Activated naive CD8-positive, alpha-beta T cell treated with anti-CD3 and anti-CD28 coated beads, Interleukin-2, amount 10 ng/mL, durations not matched to agents 7 days and 5 days (primary cell): ENCODE results near the gene TBC1D16. TPM values are rescaled to one million over a fixed set of nuclear protein-coding genes. Genes with fewer than 3 reads are reported as not detected.

Experiments
- ATAC-seq: fragments of 150-1000 bp; cut with Tn5 transposase; one replicate; pipeline ENCODE4 v1.10.0; 2021; ENCODE audit warnings: low read depth, moderate library complexity
- POLR2A ChIA-PET: fragments of 350-600 bp; sonication (Branson Sonifier 250); formaldehyde crosslinking; loops from one replicate; lab custom pipeline; 2021; ENCODE audit warnings: antibody characterized with exemption; lab: Charles Lee
- DNase-seq: peaks from one replicate; pipeline ENCODE4 v3.0.0; 2021
- H3K27ac Mint-ChIP-seq: one replicate; pipeline ENCODE4 v1.8.0; 2022; ENCODE audit warnings: mild to moderate bottlenecking, mixed read lengths
- H3K27me3 Mint-ChIP-seq: one replicate; pipeline ENCODE4 v1.8.0; 2022; ENCODE audit warnings: mild to moderate bottlenecking, moderate library complexity, mixed read lengths
- H3K36me3 Mint-ChIP-seq: one replicate; pipeline ENCODE4 v1.8.0; 2021; ENCODE audit warnings: mild to moderate bottlenecking, mixed read lengths
- H3K4me1 Mint-ChIP-seq: one replicate; pipeline ENCODE4 v1.8.0; 2021; ENCODE audit warnings: mixed read lengths
- H3K4me3 Mint-ChIP-seq: one replicate; pipeline ENCODE4 v1.8.0; 2022; ENCODE audit warnings: mild to moderate bottlenecking, moderate library complexity, mixed read lengths
- H3K9me3 Mint-ChIP-seq: one replicate; pipeline ENCODE4 v1.8.0; 2021; ENCODE audit warnings: mixed read lengths
- total RNA-seq, 2 experiments: library from RNA; stranded (reverse); gene quantifications; one replicate each; pipeline ENCODE4 v1.2.3, GENCODE V29; 2021

Gene TBC1D16
- total RNA-seq, 2 experiments from 2014 or later = 2.1 TPM

DNA sequence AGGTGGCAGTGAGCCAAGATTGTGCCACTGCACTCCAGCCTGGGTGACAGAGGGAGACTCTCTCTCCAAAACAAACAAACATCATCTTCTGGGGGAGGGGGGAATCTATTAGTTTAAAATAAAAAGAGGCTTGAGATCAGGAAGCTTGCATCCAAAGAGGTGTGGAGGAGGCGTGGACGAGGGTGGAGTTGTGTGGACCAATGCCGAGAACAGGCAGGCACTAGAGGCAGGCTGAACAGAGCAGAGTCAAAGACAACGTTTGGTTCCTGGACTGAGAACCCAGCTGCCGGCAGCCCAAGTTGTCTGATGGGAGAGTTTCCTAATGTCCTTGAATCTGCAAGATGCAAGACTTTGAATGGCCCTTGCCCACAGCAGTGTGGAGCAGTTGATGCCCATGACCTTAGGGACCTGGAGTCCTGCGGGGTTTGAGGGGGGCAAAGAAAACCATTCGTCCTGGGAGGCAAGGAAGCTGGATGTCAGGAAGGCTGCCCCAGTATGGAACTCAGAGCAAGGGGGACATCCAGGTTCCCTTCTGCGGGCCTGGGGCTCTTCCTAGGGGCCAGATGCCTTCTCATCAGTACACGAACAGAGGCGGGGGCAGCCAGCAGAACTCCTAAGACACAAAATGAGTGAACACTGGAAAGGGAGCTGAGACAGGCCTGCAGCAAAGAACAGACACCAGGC lies 9.2 kb downstream of the TBC1D16 start:
- Mint-ChIP-seq H3K9me3 (no peaks in the 10 kb centered on the region), H3K36me3 (no peaks in the 10 kb centered on the region), H3K4me1 (peaks cover under 1% of the 10 kb centered on the region), H3K27ac (no peak overlapping the region), H3K27me3 (peaks cover 2% of the 10 kb centered on the region), H3K4me3 (no peak overlapping the region)
- ATAC-seq (no peak), DNase-seq (no peak)
- POLR2A ChIA-PET = no interaction called here

DNA sequence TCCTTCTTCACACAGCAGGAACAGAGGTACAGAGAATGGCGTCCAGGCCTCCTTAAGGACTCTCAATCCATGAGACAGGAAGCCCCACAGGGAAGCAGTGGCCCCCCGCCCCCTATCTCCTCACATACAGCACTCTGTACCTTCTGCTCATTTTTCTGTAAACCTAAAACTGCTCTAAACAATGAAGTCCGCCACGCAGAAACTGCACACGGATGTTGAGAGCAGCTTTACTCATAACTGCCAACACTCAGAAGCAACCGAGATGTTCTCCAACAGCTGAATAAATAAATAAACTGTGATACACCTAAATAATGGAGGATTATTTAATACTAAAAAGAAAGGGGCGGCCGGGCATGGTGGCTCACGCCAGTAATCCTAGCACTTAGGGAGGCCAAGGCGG lies 9.9 kb downstream of the TBC1D16 start:
- H3K27me3 Mint-ChIP-seq = no peaks in the 10 kb centered on the region
- no peaks in the 10 kb centered on the region for H3K9me3 Mint-ChIP-seq

GRCh38 chr17:80025140-80025539 lies 10.5 kb downstream of the TBC1D16 start:
- Mint-ChIP-seq H3K9me3 (no peaks in the 10 kb centered on the region), H3K27ac (no peak overlapping the region), H3K36me3 (no peaks in the 10 kb centered on the region), H3K27me3 (no peaks in the 10 kb centered on the region), H3K4me1 (no peaks in the 10 kb centered on the region), H3K4me3 (no peak overlapping the region)
- POLR2A ChIA-PET = no interaction called here
- no peak for DNase-seq
- ATAC-seq = no peak

More for the DNA sequence above, 9.9 kb downstream of the TBC1D16 start:
- ATAC-seq (no peak), DNase-seq (no peak)
- no peaks in the 10 kb centered on the region for H3K4me1 Mint-ChIP-seq
- H3K4me3 Mint-ChIP-seq = no peak overlapping the region
- H3K36me3 Mint-ChIP-seq = no peaks in the 10 kb centered on the region
- POLR2A ChIA-PET = no interaction called here
- no peak overlapping the region for H3K27ac Mint-ChIP-seq

DNA sequence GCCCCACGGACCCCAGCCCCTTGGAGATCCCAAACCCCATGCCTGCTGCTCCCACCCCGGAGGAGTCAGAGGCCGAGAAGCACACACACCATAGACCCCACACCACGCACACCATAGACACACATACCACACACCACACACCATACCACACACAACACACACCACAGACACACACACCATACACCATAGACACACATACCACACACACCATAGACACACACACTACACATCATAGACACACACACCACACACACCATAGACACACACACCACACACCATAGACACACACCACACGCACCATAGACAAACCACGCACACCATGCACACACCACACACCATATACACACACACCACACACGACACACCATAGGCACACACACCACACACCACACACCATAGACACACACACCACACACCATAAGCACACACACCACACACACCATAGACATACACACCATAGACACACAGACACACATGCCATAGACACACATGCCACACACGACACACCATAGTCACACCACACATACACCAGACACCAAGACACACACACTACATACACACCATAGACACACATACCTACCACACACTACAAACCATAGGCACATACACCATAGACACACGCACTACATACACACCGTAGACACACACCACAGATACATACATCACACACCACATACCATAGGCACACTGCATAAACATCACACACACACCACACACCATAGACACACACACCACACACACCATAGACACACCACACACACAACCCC lies 11.3 kb downstream of the TBC1D16 start:
- Mint-ChIP-seq H3K9me3 (no peaks in the 10 kb centered on the region), H3K36me3 (no peaks in the 10 kb centered on the region), H3K27ac (no peak overlapping the region), H3K4me1 (no peaks in the 10 kb centered on the region), H3K4me3 (no peak overlapping the region), H3K27me3 (no peaks in the 10 kb centered on the region)
- POLR2A ChIA-PET = no interaction called here
- no peak for DNase-seq
- ATAC-seq = no peak

DNA sequence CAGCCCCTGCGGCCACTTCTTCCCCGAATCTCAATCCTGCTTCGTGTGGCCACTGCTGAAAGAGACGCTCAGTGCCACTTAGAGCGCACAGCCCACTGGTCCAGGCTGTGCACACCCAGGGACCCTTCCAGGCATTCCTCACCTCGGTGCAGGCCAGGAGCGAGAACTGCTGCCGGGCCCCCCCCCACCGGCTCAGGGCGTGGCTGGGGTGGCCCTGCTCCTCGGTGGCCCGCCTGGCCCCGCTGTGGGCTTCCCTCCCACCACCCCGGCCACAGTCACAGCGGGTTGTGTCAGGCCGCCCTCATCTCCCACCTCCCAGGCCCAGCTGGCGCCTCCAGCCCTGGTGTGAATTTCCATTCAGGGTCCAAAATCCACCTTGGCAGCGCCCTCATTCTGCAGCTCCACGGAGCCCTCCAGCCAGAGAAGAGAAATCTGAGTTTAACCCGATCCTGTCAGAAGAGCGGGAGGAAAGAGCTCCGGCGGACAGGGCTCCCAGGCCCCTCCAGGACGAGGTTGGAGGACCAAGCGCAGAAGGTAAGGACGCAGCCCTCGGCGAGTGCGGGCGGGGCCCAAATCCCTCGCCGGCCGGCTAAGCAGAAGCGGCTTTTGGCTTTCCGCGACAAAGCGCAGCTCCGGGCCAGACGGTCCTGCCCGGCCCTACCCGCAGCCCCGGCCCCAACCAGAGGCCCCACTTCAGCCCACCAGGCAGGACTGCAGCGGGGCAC lies 12.0 kb downstream of the TBC1D16 start:
- H3K4me3 Mint-ChIP-seq = no peak overlapping the region
- DNase-seq = no peak
- H3K27me3 Mint-ChIP-seq = no peaks in the 10 kb centered on the region

DNA sequence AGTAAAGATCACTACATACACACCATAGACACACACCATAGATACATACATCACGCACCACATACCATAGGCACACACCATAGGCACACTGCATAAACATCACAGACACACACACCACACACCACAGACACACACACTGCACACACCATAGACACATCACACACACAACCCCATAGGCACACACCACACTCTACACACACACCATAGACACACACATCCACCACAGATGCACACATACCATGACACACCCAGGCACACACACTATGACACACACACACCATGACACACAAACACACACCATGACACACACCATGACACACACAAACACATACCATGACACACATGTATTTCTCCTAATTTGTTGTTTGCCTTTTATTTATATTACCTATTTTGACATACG lies 14.1 kb downstream of the TBC1D16 start:
- H3K27me3 Mint-ChIP-seq = no peaks in the 10 kb centered on the region
- no peak overlapping the region for H3K27ac Mint-ChIP-seq
- POLR2A ChIA-PET = no interaction called here
- no peak overlapping the region for H3K4me3 Mint-ChIP-seq
- H3K4me1 Mint-ChIP-seq = no peaks in the 10 kb centered on the region
- H3K9me3 Mint-ChIP-seq = no peaks in the 10 kb centered on the region
- DNase-seq (no peak), ATAC-seq (no peak)
- H3K36me3 Mint-ChIP-seq = no peaks in the 10 kb centered on the region

More for the DNA sequence above, 12.0 kb downstream of the TBC1D16 start:
- Mint-ChIP-seq H3K9me3 (no peaks in the 10 kb centered on the region), H3K4me1 (no peaks in the 10 kb centered on the region), H3K27ac (no peak overlapping the region), H3K36me3 (no peaks in the 10 kb centered on the region)
- POLR2A ChIA-PET = no interaction called here
- no peak for ATAC-seq

DNA sequence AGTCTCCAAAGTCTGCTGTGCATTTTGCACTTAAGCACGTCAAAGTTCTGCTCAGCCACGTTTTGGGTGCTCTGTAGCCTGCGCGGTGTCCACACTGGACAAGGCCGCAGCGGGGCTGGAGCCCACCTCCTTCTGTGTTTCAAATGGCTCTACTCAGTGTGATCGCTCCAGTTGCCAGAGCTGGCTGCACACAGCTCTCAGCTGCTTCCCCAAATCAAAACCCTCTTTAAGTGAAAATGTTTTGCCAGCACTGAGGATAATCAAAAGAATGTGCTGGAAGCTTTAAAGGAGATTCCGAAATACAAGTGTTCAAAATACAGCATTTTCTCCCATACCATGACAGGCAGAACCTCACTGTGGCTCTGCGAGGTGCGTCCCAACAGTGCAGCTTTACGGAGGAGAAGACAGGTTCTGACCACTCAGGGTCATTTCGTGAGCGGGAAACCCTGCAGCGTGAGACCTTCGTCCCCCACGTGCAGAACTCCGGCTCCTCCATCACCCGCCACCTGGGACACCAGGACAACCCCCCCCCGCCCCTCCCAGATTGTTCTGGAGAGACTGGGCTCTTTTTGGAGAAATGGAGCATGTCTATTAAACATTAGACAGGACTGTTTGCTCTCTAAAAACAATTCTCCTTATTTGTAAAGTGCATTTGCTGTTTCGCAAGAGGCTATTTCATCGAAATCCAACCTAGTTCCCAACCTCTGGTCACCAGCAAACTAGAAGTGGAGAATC lies 16.6 kb downstream of the TBC1D16 start:
- DNase-seq (no peak), ATAC-seq (no peak)
- Mint-ChIP-seq H3K4me1 (no peaks in the 10 kb centered on the region), H3K36me3 (no peaks in the 10 kb centered on the region), H3K9me3 (no peaks in the 10 kb centered on the region), H3K27ac (no peak overlapping the region), H3K27me3 (no peaks in the 10 kb centered on the region), H3K4me3 (no peak overlapping the region)
- POLR2A ChIA-PET = no interaction called here

DNA sequence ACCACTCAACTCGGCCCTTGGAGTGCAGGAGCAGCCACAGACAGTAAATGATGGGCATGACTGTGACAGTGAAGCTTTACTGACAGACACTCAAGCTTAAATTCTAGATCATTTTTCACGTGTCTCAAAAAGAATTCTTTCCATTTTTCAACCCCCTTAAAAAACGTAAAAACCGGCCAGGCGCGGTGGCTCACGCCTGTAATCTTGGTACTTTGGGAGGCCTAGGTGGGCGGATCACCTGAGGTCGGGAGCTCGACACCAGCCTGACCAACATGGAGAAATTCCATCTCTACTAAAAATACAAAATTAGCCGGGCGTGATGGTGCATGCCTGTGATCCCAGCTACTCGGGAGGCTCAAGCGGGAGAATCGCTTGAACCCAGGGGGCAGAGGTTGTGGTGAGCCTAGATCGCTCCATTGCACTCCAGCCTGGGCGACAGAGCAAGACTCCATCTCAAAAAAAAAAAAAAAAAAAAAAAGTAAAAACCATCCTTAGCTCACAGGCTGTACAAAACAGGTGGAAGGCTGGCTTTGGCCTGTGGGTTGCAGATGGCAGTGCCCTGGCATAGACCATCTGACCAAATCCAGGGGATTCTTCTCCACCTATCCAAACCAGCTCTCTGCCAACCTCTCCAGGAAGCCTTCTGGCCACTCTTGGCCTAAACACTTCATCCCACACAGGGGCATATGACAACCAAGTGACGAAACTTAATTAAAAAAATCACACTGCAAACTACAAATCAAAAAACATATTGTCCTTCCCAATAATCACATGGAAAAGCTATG lies 18.3 kb downstream of the TBC1D16 start:
- no peak for ATAC-seq
- Mint-ChIP-seq H3K27me3 (no peaks in the 10 kb centered on the region), H3K36me3 (no peaks in the 10 kb centered on the region), H3K4me3 (no peak overlapping the region), H3K27ac (no peak overlapping the region), H3K9me3 (no peaks in the 10 kb centered on the region), H3K4me1 (no peaks in the 10 kb centered on the region)
- DNase-seq = no peak
- POLR2A ChIA-PET = no interaction called here

- ATAC-seq (no peak), DNase-seq (no peak)
- Mint-ChIP-seq H3K27ac (no peak overlapping the region), H3K27me3 (no peaks in the 10 kb centered on the region), H3K4me3 (no peak overlapping the region), H3K4me1 (no peaks in the 10 kb centered on the region), H3K36me3 (no peaks in the 10 kb centered on the region), H3K9me3 (no peaks in the 10 kb centered on the region)
- POLR2A ChIA-PET = no interaction called here
Observed at GRCh38 chr17:80012765-80013741, 22.6 kb downstream of the TBC1D16 start.

DNA sequence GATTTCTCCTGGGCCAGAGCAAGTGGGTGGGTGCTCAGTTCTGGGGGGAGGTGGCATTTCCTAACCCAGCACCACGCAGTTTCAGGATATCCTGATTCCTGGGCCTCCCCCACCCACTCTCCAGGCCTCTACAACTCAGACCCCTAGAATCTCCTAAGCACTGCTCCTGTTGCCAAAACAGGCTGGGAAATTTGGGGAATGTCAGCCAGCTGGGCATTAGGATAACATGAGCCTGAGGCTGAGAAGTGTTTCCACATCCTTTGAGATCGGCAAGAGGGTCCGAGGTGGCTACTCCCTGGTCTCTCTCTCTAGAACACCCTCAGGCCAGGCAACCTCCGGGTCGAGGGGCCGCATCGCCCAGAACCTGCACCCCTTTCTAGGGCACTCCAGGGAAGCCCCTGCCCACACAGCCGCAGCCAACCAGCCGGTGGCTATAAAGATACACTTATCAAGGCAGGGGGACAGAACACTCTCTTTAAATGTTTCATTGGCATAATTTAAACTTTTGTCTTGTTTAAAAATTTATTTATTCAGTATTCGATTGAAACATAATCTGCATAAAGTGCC lies 23.6 kb downstream of the TBC1D16 start:
- Mint-ChIP-seq H3K9me3 (no peaks in the 10 kb centered on the region), H3K36me3 (no peaks in the 10 kb centered on the region), H3K27me3 (no peaks in the 10 kb centered on the region), H3K27ac (no peak overlapping the region), H3K4me1 (no peaks in the 10 kb centered on the region), H3K4me3 (no peak overlapping the region)
- ATAC-seq = no peak
- POLR2A ChIA-PET = no interaction called here
- DNase-seq = no peak

- ATAC-seq = no peak
- no peak for DNase-seq
- no peaks in the 10 kb centered on the region for H3K27me3 Mint-ChIP-seq
- H3K27ac Mint-ChIP-seq = no peak overlapping the region
- no peak overlapping the region for H3K4me3 Mint-ChIP-seq
- H3K4me1 Mint-ChIP-seq = no peaks in the 10 kb centered on the region
- H3K9me3 Mint-ChIP-seq = no peaks in the 10 kb centered on the region
- no peaks in the 10 kb centered on the region for H3K36me3 Mint-ChIP-seq
- POLR2A ChIA-PET = no interaction called here
Observed at GRCh38 chr17:80010283-80010858, 25.3 kb downstream of the TBC1D16 start.
